GM06990 (cell line): ENCODE results near the gene ZNF526.

Experiments used
- DNase-seq: peaks from one replicate; pipeline ENCODE4 v3.0.0-alpha.2; 2011; ENCODE audit not compliant: insufficient read length; ENCODE audit errors: extremely low read depth
- H3K27me3 ChIP-seq: replicated peaks from 2 replicates; pipeline ENCODE4 v1.6.0; 2011; ENCODE audit warnings: low read length; ENCODE audit not compliant: control insufficient read depth, insufficient read depth
- H3K36me3 ChIP-seq: 2 replicates; pipeline ENCODE4 v1.5.1; 2011; ENCODE audit warnings: low read length; ENCODE audit not compliant: control insufficient read depth, insufficient read depth
- H3K4me3 ChIP-seq: replicated peaks from 2 replicates; pipeline ENCODE4 v1.5.1; 2011; ENCODE audit warnings: low read depth, mild to moderate bottlenecking, control low read depth, low read length
- CTCF ChIP-seq: IDR thresholded peaks from 2 replicates; pipeline ENCODE4 v1.5.1; 2011; ENCODE audit warnings: low read length, control low read depth, mild to moderate bottlenecking, inconsistent platforms; ENCODE audit not compliant: insufficient read depth, poor library complexity, severe bottlenecking

Gene ZNF526

GRCh38 chr19:42225718-42226292 lies 5.7 kb downstream of the ZNF526 start:
- H3K36me3 ChIP-seq = peaks cover 42% of the 10 kb centered on the region

GRCh38 chr19:42226886-42227285 lies 6.8 kb downstream of the ZNF526 start:
- Histone ChIP-seq H3K27me3 (no peaks in the 10 kb centered on the region), H3K4me3 (no peak overlapping the region), H3K36me3 (peaks cover 44% of the 10 kb centered on the region)
- DNase-seq = no peak
- TF ChIP-seq CTCF = no peak

More at GRCh38 chr19:42225718-42226292, 5.7 kb downstream of the ZNF526 start:
- no peaks in the 10 kb centered on the region for H3K27me3 ChIP-seq
- no peak overlapping the region for H3K4me3 ChIP-seq
- no peak for DNase-seq
- no peak for TF ChIP-seq CTCF

DNA sequence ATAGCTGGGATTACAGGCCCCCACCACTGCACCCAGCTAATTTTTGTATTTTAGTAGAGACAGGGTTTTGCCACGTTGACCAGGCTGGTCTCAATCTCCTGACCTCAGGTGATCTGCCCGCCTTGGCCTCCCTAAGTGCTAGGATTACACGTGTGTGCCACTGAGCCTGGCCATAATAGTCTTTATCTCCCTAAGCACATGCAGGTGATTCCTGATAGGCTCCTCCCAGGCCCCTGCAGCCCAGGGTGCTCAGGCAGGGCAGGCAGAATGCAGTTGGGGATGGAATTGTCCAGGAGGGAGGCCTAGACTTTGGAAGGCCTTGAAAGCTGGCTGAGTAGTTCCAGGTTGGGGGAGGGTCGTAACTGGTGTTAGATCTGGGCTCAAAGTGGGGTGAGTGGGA lies 8.5 kb downstream of the ZNF526 start:
- peaks cover 55% of the 10 kb centered on the region for H3K36me3 ChIP-seq

GRCh38 chr19:42229301-42229854 lies 9.3 kb downstream of the ZNF526 start:
- Histone ChIP-seq H3K4me3 (no peak overlapping the region), H3K36me3 (peaks cover 57% of the 10 kb centered on the region), H3K27me3 (no peaks in the 10 kb centered on the region)
- TF ChIP-seq CTCF = no peak
- DNase-seq = no peak

More for the DNA sequence above, 8.5 kb downstream of the ZNF526 start:
- TF ChIP-seq CTCF = no peak
- DNase-seq = no peak
- H3K27me3 ChIP-seq = no peaks in the 10 kb centered on the region
- no peak overlapping the region for H3K4me3 ChIP-seq

DNA sequence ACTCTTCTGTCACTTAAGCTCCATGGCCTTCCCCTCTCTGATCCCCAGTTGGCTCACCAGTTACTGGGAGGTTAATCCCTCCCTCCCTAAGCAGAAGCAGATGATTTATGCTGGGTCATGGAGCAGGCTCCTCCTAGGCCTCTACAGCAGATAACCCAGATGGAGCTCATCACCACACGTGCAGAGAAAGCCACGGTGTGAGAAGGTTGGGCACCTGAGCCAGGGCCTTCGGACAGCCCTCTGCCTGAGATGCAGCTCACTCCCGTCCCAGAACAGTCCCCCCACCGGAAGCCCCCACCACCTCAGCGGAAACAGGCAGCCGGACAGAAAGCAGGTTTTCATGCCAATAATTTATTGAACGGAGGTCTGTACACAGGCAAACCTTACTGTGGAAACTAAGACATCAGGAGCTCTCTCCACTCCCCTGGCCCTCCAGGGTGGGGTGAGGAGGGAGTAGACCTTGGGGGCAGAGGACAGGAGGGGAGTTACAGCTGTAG lies 9.8 kb downstream of the ZNF526 start:
- peaks cover 55% of the 10 kb centered on the region for H3K36me3 ChIP-seq
- H3K4me3 ChIP-seq = no peak overlapping the region

More for the DNA sequence above, 9.8 kb downstream of the ZNF526 start:
- TF ChIP-seq CTCF = no peak
- no peak for DNase-seq
- no peaks in the 10 kb centered on the region for H3K27me3 ChIP-seq
